ENCODE results near the gene PAX7. TPM values are rescaled to one million over a fixed set of nuclear protein-coding genes. Genes with fewer than 3 reads are reported as not detected.

Gene PAX7
- total RNA-seq, 2 donors from 2014 or later, result not detected

DNA sequence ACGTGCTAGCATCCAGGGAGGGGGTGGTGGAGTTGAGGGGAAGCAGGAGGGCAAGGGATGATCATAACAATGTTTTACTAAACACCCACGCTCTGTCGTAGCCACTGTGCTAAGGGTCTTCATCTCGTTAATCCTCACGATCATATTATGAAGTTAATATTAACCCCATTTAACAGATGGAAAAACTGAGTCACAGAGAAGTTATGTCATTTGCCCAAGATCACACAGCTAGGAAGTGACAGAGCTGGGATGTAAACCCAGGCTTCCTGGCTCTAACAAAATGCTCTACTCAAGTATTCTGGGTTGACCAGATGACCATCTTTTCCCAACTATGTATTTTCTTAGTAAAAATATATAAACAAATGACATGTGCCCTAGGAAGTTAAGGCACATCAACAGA, 140.2 kb downstream of the PAX7 start:
- TF ChIP-seq CTCF (IDR thresholded peaks at IDR 0.05), result no peak
- Histone ChIP-seq H3K9me3 (no peaks in the 10 kb centered on the region), H3K36me3 (no peaks in the 10 kb centered on the region), H3K27ac (no peak overlapping the region), H3K4me1 (ENCODE audit: control insufficient read depth in 1 of 2, low read depth in 2 of 2) (no peaks in the 10 kb centered on the region), H3K4me3 (no peak overlapping the region), H3K27me3 (replicated peaks; ENCODE audit: insufficient read depth) (no peaks in the 10 kb centered on the region)
- DNase-seq (ENCODE audit: low spot score) (no peak), ATAC-seq (ENCODE audit: insufficient number of reproducible peaks, low FRiP score, low read depth) (no peak)

GRCh38 chr1:18773753-18774152, 143.1 kb downstream of the PAX7 start:
- no peaks in the 10 kb centered on the region for H3K9me3 ChIP-seq
- H3K27ac ChIP-seq, result no peak overlapping the region
- H3K27me3 ChIP-seq (replicated peaks; ENCODE audit: insufficient read depth), result no peaks in the 10 kb centered on the region
- no peak for DNase-seq (ENCODE audit: low spot score)
- H3K36me3 ChIP-seq, result no peaks in the 10 kb centered on the region
- ATAC-seq (ENCODE audit: insufficient number of reproducible peaks, low FRiP score, low read depth), result no peak
- TF ChIP-seq CTCF (IDR thresholded peaks at IDR 0.05), result no peak
- no peaks in the 10 kb centered on the region for H3K4me1 ChIP-seq (ENCODE audit: control insufficient read depth in 1 of 2, low read depth in 2 of 2)
- H3K4me3 ChIP-seq, result no peak overlapping the region

- no peaks in the 10 kb centered on the region for H3K9me3 ChIP-seq
- H3K4me3 ChIP-seq, result no peak overlapping the region
- H3K36me3 ChIP-seq, result no peaks in the 10 kb centered on the region
- ATAC-seq (ENCODE audit: insufficient number of reproducible peaks, low FRiP score, low read depth), result no peak
- no peak for TF ChIP-seq CTCF (IDR thresholded peaks at IDR 0.05)
- H3K27ac ChIP-seq, result no peak overlapping the region
- H3K27me3 ChIP-seq (replicated peaks; ENCODE audit: insufficient read depth), result no peaks in the 10 kb centered on the region
- H3K4me1 ChIP-seq (ENCODE audit: control insufficient read depth in 1 of 2, low read depth in 2 of 2), result no peaks in the 10 kb centered on the region
- DNase-seq (ENCODE audit: low spot score), result no peak
These were observed 144.7 kb downstream of the PAX7 start for GRCh38 chr1:18775341-18775740.

GRCh38 chr1:18776777-18777176, 146.1 kb downstream of the PAX7 start:
- Histone ChIP-seq H3K4me1 (ENCODE audit: control insufficient read depth in 1 of 2, low read depth in 2 of 2) (no peaks in the 10 kb centered on the region), H3K9me3 (no peaks in the 10 kb centered on the region), H3K36me3 (no peaks in the 10 kb centered on the region), H3K27ac (no peak overlapping the region), H3K4me3 (no peak overlapping the region), H3K27me3 (replicated peaks; ENCODE audit: insufficient read depth) (no peaks in the 10 kb centered on the region)
- DNase-seq (ENCODE audit: low spot score), result no peak
- no peak for ATAC-seq (ENCODE audit: insufficient number of reproducible peaks, low FRiP score, low read depth)
- no peak for TF ChIP-seq CTCF (IDR thresholded peaks at IDR 0.05)

GRCh38 chr1:18778437-18778836, 147.8 kb downstream of the PAX7 start:
- no peak overlapping the region for H3K27ac ChIP-seq
- no peak for DNase-seq (ENCODE audit: low spot score)
- ATAC-seq (ENCODE audit: insufficient number of reproducible peaks, low FRiP score, low read depth), result no peak
- no peaks in the 10 kb centered on the region for H3K36me3 ChIP-seq
- H3K4me3 ChIP-seq, result no peak overlapping the region
- H3K4me1 ChIP-seq (ENCODE audit: control insufficient read depth in 1 of 2, low read depth in 2 of 2), result no peaks in the 10 kb centered on the region
- TF ChIP-seq CTCF (IDR thresholded peaks at IDR 0.05), result no peak
- H3K27me3 ChIP-seq (replicated peaks; ENCODE audit: insufficient read depth), result no peaks in the 10 kb centered on the region
- H3K9me3 ChIP-seq, result no peaks in the 10 kb centered on the region
